Colonic mucosa (tissue), 4 donors: ENCODE results near the gene ATP2C2. TPM values are rescaled to one million over a fixed set of nuclear protein-coding genes. Genes with fewer than 3 reads are reported as not detected.
"Not testable (repeated sequence)": the region's sequence is repeated elsewhere in the genome, so short reads cannot be mapped to it uniquely, and the experiment has no call there.

Experiments used
- DNase-seq: peaks from one replicate; pipeline ENCODE4 v3.0.0-alpha.2; 2020
- H3K27ac ChIP-seq: fragments of 200-600 bp; one replicate; pipeline ENCODE4 v1.8.0; 2021
- H3K27me3 ChIP-seq: fragments of 200-600 bp; one replicate; pipeline ENCODE4 v1.8.0; 2021
- H3K36me3 ChIP-seq: fragments of 200-600 bp; one replicate; pipeline ENCODE4 v1.8.0; 2021
- H3K4me1 ChIP-seq: fragments of 200-600 bp; one replicate; pipeline ENCODE4 v1.8.0; 2021; ENCODE audit warnings: mild to moderate bottlenecking
- H3K4me3 ChIP-seq: fragments of 200-600 bp; one replicate; pipeline ENCODE4 v1.8.0; 2021
- H3K9ac ChIP-seq, 2 donors: one replicate each; pipeline ENCODE4 v1.7.0; 2013; ENCODE audit warnings: control low read depth in 2 of 2, low read depth in 2 of 2, low read length in 2 of 2
- H3K9me3 ChIP-seq: fragments of 200-600 bp; one replicate; pipeline ENCODE4 v1.8.0; 2021
- CTCF ChIP-seq: fragments of 200-600 bp; IDR thresholded peaks from one replicate; pipeline ENCODE4 v1.8.0; 2022; ENCODE audit warnings: antibody characterized with exemption, mild to moderate bottlenecking
- intact Hi-C: fragments of 100-400 bp; cut with DNase I; formaldehyde crosslinking; loops from one replicate; pipeline ENCODE4 v1.14.1; 2022
- total RNA-seq, 2 donors: library from RNA; stranded (reverse); fragmentation: NEBNext Ultra II Directional in 1 of 2; extraction: Animal tissue kit (Norgen Biotek cat#: 25700) in 1 of 2; gene quantifications; one replicate each; pipeline ENCODE4 v1.2.1, GENCODE V29; 2021
- donor health status: healthy.
- donor health status: DM: no; HTN: no; CAD: no.
- donor health status: DM: no; HTN: no; CAD: no.

The ATP2C2 gene
- total RNA-seq, 2 donors from 2014 or later = 126 to 220 TPM

GRCh38 chr16:84414789-84415326, 46.5 kb downstream of the ATP2C2 start:
- no peak overlapping the region for H3K27ac ChIP-seq
- no peaks in the 10 kb centered on the region for H3K4me1 ChIP-seq
- no peak for TF ChIP-seq CTCF
- H3K9ac ChIP-seq = no peak overlapping the region
- H3K4me3 ChIP-seq = no peak overlapping the region
- H3K9me3 ChIP-seq = no peaks in the 10 kb centered on the region
- no peaks in the 10 kb centered on the region for H3K27me3 ChIP-seq
- no peak for DNase-seq
- intact Hi-C loops = no loop called here
- H3K36me3 ChIP-seq = no peaks in the 10 kb centered on the region

- no peaks in the 10 kb centered on the region for H3K9me3 ChIP-seq
- intact Hi-C loops = no loop called here
- H3K4me1 ChIP-seq = no peaks in the 10 kb centered on the region
- H3K9ac ChIP-seq = no peak overlapping the region
- no peak for DNase-seq
- no peak overlapping the region for H3K27ac ChIP-seq
- no peak overlapping the region for H3K4me3 ChIP-seq
- TF ChIP-seq CTCF = no peak
- H3K36me3 ChIP-seq = no peaks in the 10 kb centered on the region
- H3K27me3 ChIP-seq = no peaks in the 10 kb centered on the region
Measured at GRCh38 chr16:84416407-84417321, 48.3 kb downstream of the ATP2C2 start.

DNA sequence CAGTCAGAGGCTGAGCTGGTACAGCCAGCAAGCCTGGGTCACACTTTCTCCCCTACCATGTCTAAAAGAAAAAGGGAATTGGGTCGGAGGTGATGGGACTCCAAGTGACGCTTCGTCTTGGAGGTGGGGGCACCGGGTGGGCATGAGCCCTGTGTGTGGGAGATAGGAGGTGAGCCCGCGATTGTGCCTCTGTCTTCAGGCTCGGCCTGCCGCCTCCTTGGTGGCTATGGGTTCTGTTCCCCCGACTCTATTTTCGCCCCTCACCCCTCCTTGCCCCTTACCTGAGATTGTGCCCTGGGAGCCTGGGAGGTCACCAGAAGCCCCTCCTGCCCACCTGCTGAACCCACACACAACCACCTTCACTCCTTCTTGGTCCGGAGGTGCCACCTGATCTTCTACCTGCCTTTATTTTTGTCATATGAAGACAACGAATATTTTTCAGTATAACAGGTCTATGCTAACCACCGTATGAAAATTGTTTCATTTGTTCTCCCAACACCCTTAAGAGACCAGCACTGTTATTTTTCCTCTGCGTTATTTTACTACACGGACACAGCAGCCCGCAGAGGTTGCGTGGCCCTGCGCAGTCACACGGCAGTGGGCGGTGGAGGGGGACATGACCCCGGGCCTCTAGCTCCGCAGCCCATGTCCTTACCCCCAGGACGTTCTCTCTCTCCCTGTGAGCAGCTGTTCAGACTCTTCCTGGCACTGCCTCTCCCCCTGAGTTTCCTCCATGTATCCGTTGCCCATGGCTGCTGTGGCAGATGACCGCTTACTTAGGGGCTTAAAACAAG, 49.9 kb downstream of the ATP2C2 start:
- no peak for DNase-seq
- no peaks in the 10 kb centered on the region for H3K27me3 ChIP-seq
- H3K36me3 ChIP-seq = no peaks in the 10 kb centered on the region
- no peaks in the 10 kb centered on the region for H3K9me3 ChIP-seq
- no peak overlapping the region for H3K9ac ChIP-seq
- intact Hi-C loops = no loop called here
- no peak overlapping the region for H3K27ac ChIP-seq
- no peak overlapping the region for H3K4me3 ChIP-seq
- H3K4me1 ChIP-seq = no peaks in the 10 kb centered on the region
- TF ChIP-seq CTCF = no peak

GRCh38 chr16:84419730-84420129, 51.4 kb downstream of the ATP2C2 start:
- intact Hi-C loops = no loop called here
- H3K36me3 ChIP-seq = no peaks in the 10 kb centered on the region
- no peak for DNase-seq
- no peak overlapping the region for H3K27ac ChIP-seq
- H3K9me3 ChIP-seq = no peaks in the 10 kb centered on the region
- TF ChIP-seq CTCF = no peak
- H3K9ac ChIP-seq = no peak overlapping the region
- H3K4me1 ChIP-seq = no peaks in the 10 kb centered on the region
- H3K27me3 ChIP-seq = no peaks in the 10 kb centered on the region
- H3K4me3 ChIP-seq = no peak overlapping the region

DNA sequence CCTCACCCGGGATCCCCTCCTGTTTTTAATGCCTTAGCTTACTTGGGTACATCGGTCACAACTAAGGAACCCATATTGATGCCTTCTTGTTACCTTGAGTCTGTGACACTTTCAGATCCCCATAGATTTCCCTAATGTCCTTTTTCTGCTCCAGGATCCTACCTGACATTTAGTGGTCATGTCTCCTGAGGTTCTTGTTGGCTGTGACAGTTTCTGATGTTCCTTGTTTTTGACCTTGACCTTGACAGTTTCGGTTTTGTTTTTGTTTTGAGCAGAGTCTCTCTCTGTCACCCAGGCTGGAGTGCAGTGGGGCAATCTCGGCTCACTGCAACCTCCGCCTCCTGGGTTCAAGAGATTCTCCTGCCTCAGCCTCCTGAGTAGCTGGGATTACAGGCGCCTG, 52.2 kb downstream of the ATP2C2 start:
- H3K36me3 ChIP-seq, H3K9ac ChIP-seq, H3K27ac ChIP-seq, DNase-seq, intact Hi-C loops, H3K27me3 ChIP-seq, H3K4me1 ChIP-seq, H3K9me3 ChIP-seq, H3K4me3 ChIP-seq: not testable (repeated sequence)
